ENCODE data around the gene LINGO4.
A peak's percentile ranks its signal among the peaks of the same experiment; 100 is the strongest.

The LINGO4 gene

GRCh38 chr1:151833172-151833900 lies 28.1 kb upstream of the LINGO4 start:
- no peak for DNase-seq

- no peak for DNase-seq
Observed at GRCh38 chr1:151832318-151832980, 27.2 kb upstream of the LINGO4 start.

GRCh38 chr1:151831605-151832004 lies 26.4 kb upstream of the LINGO4 start, which contains the start of gene RORC:
TSS of gene RORC (minus strand) at chr1:151831802. CDS start at chr1:151831764, 38 bp downstream.
- no peak for DNase-seq

GRCh38 chr1:151831256-151831591 lies 26.0 kb upstream of the LINGO4 start:
- DNase-seq = no peak

- DNase-seq = no peak
Observed at GRCh38 chr1:151830055-151830454, 24.8 kb upstream of the LINGO4 start.

GRCh38 chr1:151829352-151830046 lies 24.3 kb upstream of the LINGO4 start:
- no peak for DNase-seq

GRCh38 chr1:151828921-151829320 lies 23.7 kb upstream of the LINGO4 start:
- DNase-seq = peak; percentile 8

- DNase-seq = no peak
Observed at GRCh38 chr1:151827853-151828252, 22.6 kb upstream of the LINGO4 start.

GRCh38 chr1:151825751-151826660 lies 20.8 kb upstream of the LINGO4 start:
- no peak for DNase-seq

GRCh38 chr1:151825204-151825603 lies 20.0 kb upstream of the LINGO4 start:
- no peak for DNase-seq

GRCh38 chr1:151823175-151823574 lies 18.0 kb upstream of the LINGO4 start:
- no peak for DNase-seq

GRCh38 chr1:151822404-151822803 lies 17.2 kb upstream of the LINGO4 start:
- no peak for DNase-seq

GRCh38 chr1:151820940-151821339 lies 15.7 kb upstream of the LINGO4 start:
- no peak for DNase-seq

GRCh38 chr1:151819976-151820623 lies 14.9 kb upstream of the LINGO4 start:
- no peak for DNase-seq

GRCh38 chr1:151819227-151819835 lies 14.1 kb upstream of the LINGO4 start:
- no peak for DNase-seq

GRCh38 chr1:151817353-151817730 lies 12.1 kb upstream of the LINGO4 start:
- DNase-seq = no peak

GRCh38 chr1:151816548-151817352 lies 11.5 kb upstream of the LINGO4 start:
- DNase-seq = no peak

GRCh38 chr1:151815716-151816327 lies 10.6 kb upstream of the LINGO4 start:
- DNase-seq = no peak

GRCh38 chr1:151814971-151815545 lies 9.8 kb upstream of the LINGO4 start:
- no peak for DNase-seq

- DNase-seq = no peak
Observed at GRCh38 chr1:151814426-151814825, 9.2 kb upstream of the LINGO4 start.
